ENCODE results near the gene HSF4.
A peak's percentile ranks its signal among the peaks of the same experiment; 100 is the strongest.

The HSF4 gene

DNA sequence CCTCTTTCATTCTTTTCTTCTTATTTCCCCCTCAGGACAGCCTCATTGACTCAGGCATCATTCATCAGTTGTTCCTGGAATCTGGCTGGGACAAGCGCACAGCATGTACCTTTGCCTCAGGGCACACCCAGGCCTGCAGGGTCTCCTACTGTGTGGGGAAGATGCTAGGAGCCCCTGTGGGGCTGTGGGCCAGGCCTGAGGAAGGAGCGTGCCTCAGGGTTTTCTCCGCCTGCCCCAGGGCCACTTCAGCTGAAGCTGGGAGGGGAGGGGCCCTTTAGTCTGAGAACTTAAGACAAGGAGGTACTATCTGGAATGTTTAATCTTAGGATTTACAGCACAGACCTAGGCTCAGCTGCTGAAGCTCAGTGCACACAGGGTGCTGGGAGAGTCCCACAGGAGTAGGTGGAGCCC, 42.3 kb downstream of the HSF4 start:
- H3K9me3 ChIP-seq (ENCODE audit: control insufficient read depth, insufficient read depth, low read depth, low read length), result no peaks in the 10 kb centered on the region
- no peak overlapping the region for H3K4me3 ChIP-seq (ENCODE audit: low read depth, low read length)
- H3K4me1 ChIP-seq (ENCODE audit: control insufficient read depth, insufficient read depth, low read length), result peaks cover 13% of the 10 kb centered on the region
- peak overlapping the region; percentile 37 for H3K9ac ChIP-seq (ENCODE audit: low read length)
- H3K27ac ChIP-seq (ENCODE audit: low read depth, low read length), result no peak overlapping the region
- peaks cover 22% of the 10 kb centered on the region for H3K36me3 ChIP-seq (ENCODE audit: control insufficient read depth, insufficient read depth, low read length)
- no peaks in the 10 kb centered on the region for H3K27me3 ChIP-seq (ENCODE audit: control insufficient read depth, insufficient read depth, low read length)

DNA sequence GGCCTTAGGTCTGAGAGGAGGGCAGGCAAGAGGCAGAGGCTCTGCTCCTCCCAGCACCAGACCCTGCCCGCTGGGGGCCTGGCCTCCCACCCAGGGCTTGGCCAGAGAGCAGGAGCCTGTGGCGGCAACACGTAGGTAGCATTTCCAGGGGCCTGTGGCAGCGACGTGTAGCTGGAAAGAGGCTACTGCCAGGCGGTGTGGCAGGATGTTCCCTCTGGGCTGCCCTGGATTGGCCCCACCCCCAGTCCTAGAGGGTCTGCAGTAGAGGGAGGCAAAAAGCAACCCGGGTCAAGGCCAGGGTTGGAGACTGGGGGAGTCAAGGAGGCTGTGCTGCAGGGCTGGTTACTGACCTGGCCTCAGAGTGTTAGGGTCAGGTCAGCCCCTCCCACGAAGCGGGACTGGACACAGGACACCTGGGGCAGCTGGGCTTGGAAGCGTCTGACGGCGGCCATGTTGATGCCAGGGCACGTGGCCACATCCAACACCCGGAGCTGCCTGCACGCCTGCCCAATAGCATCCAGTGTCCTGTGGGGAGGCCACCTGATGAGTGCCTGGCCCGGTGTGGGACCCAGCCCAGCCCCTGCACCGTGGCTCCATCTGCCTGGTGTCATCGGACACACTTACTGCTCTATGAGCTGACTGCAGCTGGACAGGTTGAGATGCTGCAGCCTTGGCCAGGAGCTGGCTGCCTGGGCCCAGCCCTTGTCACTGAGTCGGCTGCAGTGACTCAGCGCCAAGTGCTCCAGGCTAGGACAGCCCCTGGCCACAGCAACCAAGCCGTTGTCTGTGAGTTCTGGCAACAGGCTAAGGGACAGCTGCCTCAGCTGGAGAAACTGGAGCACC, 42.9 kb downstream of the HSF4 start:
- Histone ChIP-seq H3K9me3 (ENCODE audit: control insufficient read depth, insufficient read depth, low read depth, low read length) (no peaks in the 10 kb centered on the region), H3K4me3 (ENCODE audit: low read depth, low read length) (no peak overlapping the region), H3K27ac (ENCODE audit: low read depth, low read length) (no peak overlapping the region), H3K27me3 (ENCODE audit: control insufficient read depth, insufficient read depth, low read length) (no peaks in the 10 kb centered on the region), H3K36me3 (ENCODE audit: control insufficient read depth, insufficient read depth, low read length) (peaks cover 16% of the 10 kb centered on the region), H3K4me1 (ENCODE audit: control insufficient read depth, insufficient read depth, low read length) (peaks cover 13% of the 10 kb centered on the region), H3K9ac (ENCODE audit: low read length) (peak overlapping the region; percentile 37)

DNA sequence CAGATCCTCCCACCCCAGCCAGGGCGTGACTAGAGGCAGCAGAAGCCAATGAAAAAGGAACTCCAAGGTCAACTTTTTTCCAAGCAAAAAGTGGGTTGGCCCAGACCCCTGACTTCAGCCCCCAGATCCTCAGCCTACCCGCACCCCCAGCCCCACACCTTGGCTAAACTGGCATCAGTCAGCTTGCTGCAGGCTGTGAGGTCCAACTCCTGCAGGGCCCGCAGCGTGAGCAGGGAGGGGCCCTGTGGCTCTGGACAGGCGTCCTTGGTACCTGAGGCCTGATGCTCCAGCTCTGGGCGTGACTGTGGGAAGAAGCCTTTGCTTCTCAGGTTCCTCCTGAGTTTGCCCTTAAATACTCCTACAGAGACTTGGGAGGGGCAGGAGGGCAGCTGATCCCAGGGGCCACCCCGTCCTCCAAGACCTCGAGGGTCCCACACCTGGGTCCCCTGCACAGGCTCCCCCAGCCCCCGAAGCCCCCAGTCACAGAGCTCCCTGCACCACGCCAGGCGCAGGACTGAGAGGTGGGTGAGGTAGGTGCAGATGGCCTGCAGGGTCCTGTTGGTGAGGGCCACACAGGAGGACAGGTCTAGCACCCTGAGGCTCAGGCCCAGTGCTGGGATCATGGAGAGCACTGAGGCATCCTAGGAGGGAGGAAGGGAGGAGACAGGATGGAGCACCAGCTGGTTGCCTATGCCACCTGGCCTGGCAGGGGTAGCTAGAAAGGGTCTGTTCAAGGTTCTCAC, 43.8 kb downstream of the HSF4 start:
- H3K9me3 ChIP-seq (ENCODE audit: control insufficient read depth, insufficient read depth, low read depth, low read length), result no peaks in the 10 kb centered on the region
- peaks cover 3% of the 10 kb centered on the region; the same call in 1 of the 2 replicates for H3K27me3 ChIP-seq (ENCODE audit: control insufficient read depth, insufficient read depth, low read length)
- H3K4me3 ChIP-seq (ENCODE audit: low read depth, low read length), result no peak overlapping the region
- peaks cover 13% of the 10 kb centered on the region for H3K4me1 ChIP-seq (ENCODE audit: control insufficient read depth, insufficient read depth, low read length)
- H3K27ac ChIP-seq (ENCODE audit: low read depth, low read length), result no peak overlapping the region
- no peak overlapping the region for H3K9ac ChIP-seq (ENCODE audit: low read length)
- H3K36me3 ChIP-seq (ENCODE audit: control insufficient read depth, insufficient read depth, low read length), result peaks cover 9% of the 10 kb centered on the region

DNA sequence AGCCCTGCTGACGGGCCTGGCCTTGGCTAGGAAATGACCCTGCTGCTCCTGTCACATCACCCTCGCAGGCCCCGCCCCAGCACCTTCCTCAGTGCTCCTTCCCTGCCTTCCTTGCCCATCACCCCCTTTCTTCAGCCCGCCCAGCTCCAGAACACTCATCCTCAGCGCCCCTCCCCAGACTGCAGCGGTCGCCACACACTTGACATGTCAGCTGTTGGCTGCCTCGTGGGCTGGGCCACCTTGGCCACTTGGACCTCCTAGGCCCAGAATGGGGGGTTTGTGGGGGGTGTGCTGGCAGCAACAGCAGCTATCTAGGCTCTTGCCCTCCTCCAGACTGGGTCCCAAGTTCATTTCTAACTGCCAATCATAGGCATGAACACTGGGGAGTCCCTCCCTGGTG, 45.0 kb downstream of the HSF4 start:
- Histone ChIP-seq H3K4me3 (ENCODE audit: low read depth, low read length) (no peak overlapping the region), H3K27me3 (ENCODE audit: control insufficient read depth, insufficient read depth, low read length) (peaks cover 6% of the 10 kb centered on the region; the same call in 1 of the 2 replicates), H3K9me3 (ENCODE audit: control insufficient read depth, insufficient read depth, low read depth, low read length) (no peaks in the 10 kb centered on the region), H3K36me3 (ENCODE audit: control insufficient read depth, insufficient read depth, low read length) (no peaks in the 10 kb centered on the region), H3K27ac (ENCODE audit: low read depth, low read length) (no peak overlapping the region), H3K4me1 (ENCODE audit: control insufficient read depth, insufficient read depth, low read length) (peaks cover 13% of the 10 kb centered on the region), H3K9ac (ENCODE audit: low read length) (no peak overlapping the region)

DNA sequence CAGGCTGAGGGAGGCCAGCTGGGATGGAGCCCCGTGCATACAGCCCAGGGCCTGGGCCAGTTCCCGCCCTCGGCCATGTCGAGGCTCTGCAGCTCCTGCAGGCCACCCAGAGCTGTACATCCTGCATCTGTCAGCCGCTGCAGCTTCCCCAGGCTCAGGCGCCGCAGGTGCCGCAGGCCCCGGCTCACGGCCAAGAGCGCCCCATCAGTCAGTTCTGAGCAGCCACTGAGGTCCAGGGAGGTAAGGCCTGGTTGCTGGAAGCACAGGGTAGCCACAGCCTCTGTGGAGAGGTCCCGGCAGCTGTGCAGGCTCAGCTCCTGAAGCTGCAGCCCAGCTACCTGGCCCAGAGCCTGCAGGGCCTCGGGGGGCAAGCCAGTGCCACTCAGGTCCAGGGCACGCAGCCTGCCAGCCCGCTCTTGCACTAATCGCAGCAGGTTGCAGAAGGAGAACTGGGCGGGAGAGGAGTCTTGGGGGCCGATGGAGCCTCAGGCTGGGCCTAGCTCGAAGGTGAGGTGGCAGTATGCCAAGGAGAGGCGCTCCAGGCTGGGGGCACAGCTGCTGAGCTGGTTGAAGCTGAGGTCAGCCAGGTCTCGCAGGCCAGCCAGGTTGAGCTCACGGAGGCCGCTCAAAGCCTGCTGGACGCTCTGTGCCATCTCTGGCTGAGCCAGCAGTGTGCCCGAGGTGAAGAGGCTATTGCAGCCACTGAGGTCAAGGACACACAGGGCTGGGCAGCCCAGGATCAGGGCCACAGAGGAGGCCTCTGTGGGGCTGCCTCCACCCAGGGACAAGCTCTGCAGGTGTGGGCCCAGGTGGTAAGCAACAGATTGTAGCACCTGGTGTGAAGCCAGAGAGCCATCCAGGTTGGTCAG, 45.8 kb downstream of the HSF4 start:
- no peak overlapping the region for H3K27ac ChIP-seq (ENCODE audit: low read depth, low read length)
- H3K9ac ChIP-seq (ENCODE audit: low read length), result no peak overlapping the region
- H3K4me3 ChIP-seq (ENCODE audit: low read depth, low read length), result no peak overlapping the region
- H3K4me1 ChIP-seq (ENCODE audit: control insufficient read depth, insufficient read depth, low read length), result peaks cover 13% of the 10 kb centered on the region
- no peaks in the 10 kb centered on the region for H3K9me3 ChIP-seq (ENCODE audit: control insufficient read depth, insufficient read depth, low read depth, low read length)
- peaks cover 6% of the 10 kb centered on the region; the same call in 1 of the 2 replicates for H3K27me3 ChIP-seq (ENCODE audit: control insufficient read depth, insufficient read depth, low read length)
- no peaks in the 10 kb centered on the region for H3K36me3 ChIP-seq (ENCODE audit: control insufficient read depth, insufficient read depth, low read length)

GRCh38 chr16:67211674-67212073, 47.1 kb downstream of the HSF4 start:
- peaks cover 14% of the 10 kb centered on the region; the same call in 1 of the 2 replicates for H3K27me3 ChIP-seq (ENCODE audit: control insufficient read depth, insufficient read depth, low read length)
- H3K9ac ChIP-seq (ENCODE audit: low read length), result no peak overlapping the region
- H3K27ac ChIP-seq (ENCODE audit: low read depth, low read length), result no peak overlapping the region
- no peak overlapping the region for H3K4me3 ChIP-seq (ENCODE audit: low read depth, low read length)
- no peaks in the 10 kb centered on the region for H3K36me3 ChIP-seq (ENCODE audit: control insufficient read depth, insufficient read depth, low read length)
- no peaks in the 10 kb centered on the region for H3K9me3 ChIP-seq (ENCODE audit: control insufficient read depth, insufficient read depth, low read depth, low read length)
- H3K4me1 ChIP-seq (ENCODE audit: control insufficient read depth, insufficient read depth, low read length), result peaks cover 10% of the 10 kb centered on the region

GRCh38 chr16:67212766-67213165, 48.2 kb downstream of the HSF4 start:
- Histone ChIP-seq H3K27ac (ENCODE audit: low read depth, low read length) (no peak overlapping the region), H3K27me3 (ENCODE audit: control insufficient read depth, insufficient read depth, low read length) (peaks cover 17% of the 10 kb centered on the region; the same call in 1 of the 2 replicates), H3K36me3 (ENCODE audit: control insufficient read depth, insufficient read depth, low read length) (no peaks in the 10 kb centered on the region), H3K9me3 (ENCODE audit: control insufficient read depth, insufficient read depth, low read depth, low read length) (no peaks in the 10 kb centered on the region), H3K9ac (ENCODE audit: low read length) (no peak overlapping the region), H3K4me1 (ENCODE audit: control insufficient read depth, insufficient read depth, low read length) (no peaks in the 10 kb centered on the region; the same call in 1 of the 2 replicates), H3K4me3 (ENCODE audit: low read depth, low read length) (no peak overlapping the region)

DNA sequence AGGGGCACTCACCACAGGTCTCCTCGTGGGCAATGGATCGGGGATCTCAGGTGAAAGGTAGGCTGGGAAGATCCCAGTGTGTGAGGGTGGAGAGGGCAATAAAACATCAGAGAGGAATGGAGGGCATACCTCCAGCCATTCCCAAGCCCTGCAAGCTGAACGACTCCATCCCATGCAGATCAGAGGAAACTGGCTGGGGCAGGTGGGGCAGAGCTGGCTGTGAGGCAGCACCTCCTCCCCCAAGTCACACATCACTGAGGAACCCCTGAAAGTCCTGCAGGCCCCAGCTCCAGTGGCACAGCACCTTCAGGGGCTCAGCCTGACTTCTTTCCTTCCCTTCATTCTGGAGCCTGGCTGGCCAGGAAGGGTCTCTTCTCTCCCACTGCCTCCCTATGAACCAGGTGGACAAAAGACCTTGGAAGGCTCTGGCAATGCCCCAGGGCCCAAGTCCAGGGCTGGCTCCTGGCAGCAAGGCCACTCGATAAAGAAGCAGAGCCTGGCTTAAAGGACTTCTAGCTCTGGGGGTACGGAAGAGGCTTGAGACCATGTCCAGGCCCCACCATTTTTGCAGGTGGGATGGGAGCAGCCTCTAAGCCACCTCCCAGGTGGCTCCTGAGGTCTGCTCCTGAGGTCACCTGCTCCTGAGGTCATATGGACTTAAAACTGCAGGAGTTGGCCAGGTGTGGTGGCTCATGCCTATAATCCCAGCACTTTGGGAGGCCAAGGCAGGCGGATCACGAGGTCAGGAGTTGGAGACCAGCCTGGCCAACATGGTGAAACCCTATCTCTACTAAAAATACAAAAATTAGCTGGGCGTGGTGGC, 48.9 kb downstream of the HSF4 start:
- H3K27me3 ChIP-seq (ENCODE audit: control insufficient read depth, insufficient read depth, low read length), result peaks cover 17% of the 10 kb centered on the region; the same call in 1 of the 2 replicates
- no peak overlapping the region for H3K4me3 ChIP-seq (ENCODE audit: low read depth, low read length)
- H3K4me1 ChIP-seq (ENCODE audit: control insufficient read depth, insufficient read depth, low read length), result no peaks in the 10 kb centered on the region; the same call in 1 of the 2 replicates
- no peak overlapping the region for H3K27ac ChIP-seq (ENCODE audit: low read depth, low read length)
- no peaks in the 10 kb centered on the region for H3K9me3 ChIP-seq (ENCODE audit: control insufficient read depth, insufficient read depth, low read depth, low read length)
- no peaks in the 10 kb centered on the region for H3K36me3 ChIP-seq (ENCODE audit: control insufficient read depth, insufficient read depth, low read length)
- no peak overlapping the region for H3K9ac ChIP-seq (ENCODE audit: low read length)

- peaks cover 17% of the 10 kb centered on the region; the same call in 1 of the 2 replicates for H3K27me3 ChIP-seq (ENCODE audit: control insufficient read depth, insufficient read depth, low read length)
- H3K4me3 ChIP-seq (ENCODE audit: low read depth, low read length), result no peak overlapping the region
- no peak overlapping the region for H3K27ac ChIP-seq (ENCODE audit: low read depth, low read length)
- H3K36me3 ChIP-seq (ENCODE audit: control insufficient read depth, insufficient read depth, low read length), result no peaks in the 10 kb centered on the region
- no peaks in the 10 kb centered on the region; the same call in 1 of the 2 replicates for H3K4me1 ChIP-seq (ENCODE audit: control insufficient read depth, insufficient read depth, low read length)
- H3K9ac ChIP-seq (ENCODE audit: low read length), result no peak overlapping the region
- H3K9me3 ChIP-seq (ENCODE audit: control insufficient read depth, insufficient read depth, low read depth, low read length), result no peaks in the 10 kb centered on the region
Measured at GRCh38 chr16:67215706-67216105, 51.2 kb downstream of the HSF4 start.

Data from HUES6 (cell line).